Transverse colon (tissue), 4 donors: ENCODE results near the gene TFCP2L1. TPM values are rescaled to one million over a fixed set of nuclear protein-coding genes. Genes with fewer than 3 reads are reported as not detected.

Experiments used
- DNase-seq: peaks from one replicate; pipeline ENCODE4 v3.0.0-alpha.2; 2019
- H3K27ac ChIP-seq, 4 donors: fragments of 200-600 bp; sonication (generic); 2 replicates each; pipeline ENCODE4 v1.5.1; 2016 to 2018; ENCODE audit warnings: inconsistent platforms in 4 of 4
- H3K27me3 ChIP-seq: fragments of 200-600 bp; sonication (generic); 2 replicates; pipeline ENCODE4 v1.5.1; 2017; ENCODE audit warnings: inconsistent platforms
- H3K36me3 ChIP-seq, 4 donors: fragments of 200-600 bp; sonication (generic); 2 replicates each; pipeline ENCODE4 v1.5.1; 2017 to 2019; ENCODE audit warnings: inconsistent platforms in 4 of 4
- H3K4me1 ChIP-seq, 4 donors: fragments of 200-600 bp; sonication (generic); 2 replicates each; pipeline ENCODE4 v1.5.1; 2017 to 2020; ENCODE audit warnings: inconsistent platforms in 4 of 4
- H3K4me3 ChIP-seq, 4 donors: fragments of 200-600 bp; sonication (generic); 1 replicate in 1 of 4; 2 replicates in 3 of 4; pipeline versions ENCODE4 v1.5.1 to v1.6.1; 2017 to 2019; ENCODE audit warnings: inconsistent platforms in 4 of 4
- H3K9me3 ChIP-seq, 2 donors: fragments of 200-600 bp; sonication (generic); 2 replicates each; pipeline ENCODE4 v1.5.1; 2017 to 2019; ENCODE audit warnings: inconsistent platforms in 2 of 2
- CTCF ChIP-seq, 5 experiments: fragments of 200-600 bp in 3 of 5; fragments of 450-650 bp in 2 of 5; sonication (generic) in 3 of 5; IDR thresholded peaks; 1 replicate in 2 of 5; 2 replicates in 3 of 5; pipeline ENCODE4 v1.5.1; 2016 to 2017; ENCODE audit warnings: antibody characterized with exemption in 5 of 5, inconsistent platforms in 3 of 5, mild to moderate bottlenecking in 2 of 5, moderate library complexity in 1 of 5
- EP300 ChIP-seq: sonication (generic); formaldehyde crosslinking; IDR thresholded peaks from one replicate; pipeline ENCODE4 v1.6.1; 2017; ENCODE audit warnings: antibody characterized with exemption, low read depth
- POLR2A ChIP-seq: fragments of 450-650 bp; IDR thresholded peaks from one replicate; pipeline ENCODE4 v1.6.1; 2016; ENCODE audit warnings: antibody characterized with exemption, mild to moderate bottlenecking, moderate library complexity
- POLR2AphosphoS5 ChIP-seq, 3 donors: sonication (generic); formaldehyde crosslinking; IDR thresholded peaks; one replicate each; pipeline ENCODE4 v1.6.1; 2016; ENCODE audit warnings: antibody characterized with exemption in 3 of 3
- WGBS, 2 donors: methylation state at CpG; one replicate each; pipeline ENCODE4 v1.1.5; 2018; ENCODE audit warnings: low coverage in 1 of 2; 5-methylcytosine and 5-hydroxymethylcytosine counted together
- in situ Hi-C, 4 donors: fragments of 200-750 bp; cut with MboI; loops; one replicate each; pipeline versions ENCODE4 v1.15.0 to v1.15.1; 2017; ENCODE audit warnings: low sequenced_read_pairs in 3 of 4, low pct_ligation_motif_present in 1 of 4, low pct_unique_long_range_greater_than_20kb in 1 of 4
- intact Hi-C: fragments of 100-400 bp; cut with DNase I; formaldehyde crosslinking; loops from one replicate; pipeline ENCODE4 v1.15.1; 2023; ENCODE audit warnings: low total_unique reads
- total RNA-seq, 4 donors: library from RNA; depleted of rRNA; stranded (reverse); fragments of >200 nt; gene quantifications; one replicate each; pipeline ENCODE4 v1.1.0, GENCODE V29; 2016

TFCP2L1 gene
- total RNA-seq, 4 donors from 2014 or later: 52.7 to 167 (median 146) TPM

DNA sequence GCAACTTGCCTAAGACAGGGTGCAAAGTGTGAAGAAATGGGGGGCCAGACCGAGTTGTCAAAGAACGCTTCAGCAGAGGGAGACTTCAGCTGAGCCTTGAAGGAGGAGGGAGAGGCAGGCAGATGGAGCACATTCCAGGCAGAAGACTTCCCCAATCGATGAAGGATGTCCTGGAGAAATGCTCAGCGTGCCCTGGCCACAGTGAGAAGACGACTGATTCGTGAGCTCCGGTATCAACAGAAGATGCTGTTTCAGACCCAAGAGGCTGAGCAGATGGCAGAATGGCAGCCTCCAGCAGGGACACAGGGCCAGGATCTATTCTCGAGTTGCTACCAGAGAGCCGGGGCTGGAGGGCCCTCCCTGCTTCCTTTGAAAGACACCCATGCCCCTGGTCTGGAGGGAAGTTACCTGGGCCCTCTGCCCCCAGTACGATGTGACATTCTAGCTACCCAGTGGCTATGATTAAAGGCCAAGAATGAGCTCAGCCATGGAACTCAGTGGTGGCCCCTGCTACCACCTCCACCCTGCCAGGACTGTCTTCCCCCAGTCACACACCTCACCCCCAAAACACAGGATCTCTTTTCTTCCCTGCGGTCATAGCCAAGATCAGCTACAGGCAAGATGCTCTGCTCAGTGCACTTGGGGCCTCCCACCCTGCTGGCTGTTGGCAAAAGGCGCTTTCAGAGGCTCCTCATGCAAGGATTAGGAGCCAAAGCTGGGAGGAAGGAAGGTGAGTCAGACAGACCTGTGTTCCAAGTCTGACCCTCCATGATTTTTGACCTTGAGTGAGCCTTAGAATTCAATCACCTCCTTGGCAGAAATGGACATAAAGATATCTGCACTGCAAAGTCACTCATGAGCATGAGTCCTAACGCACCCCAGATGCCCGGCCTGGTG lies 84.3 kb downstream of the TFCP2L1 start:
- intact Hi-C loops (no loop called here), in situ Hi-C loops (no loop called here)
- Histone ChIP-seq H3K9me3 (no peaks in the 10 kb centered on the region), H3K27me3 (no peaks in the 10 kb centered on the region), H3K36me3 (no peaks in the 10 kb centered on the region), H3K4me1 (peaks cover 11 to 43% (median 31%) of the 10 kb centered on the region in 4 donors), H3K27ac (no peak overlapping the region), H3K4me3 (no peak overlapping the region)
- WGBS, 2 donors: 89 to 90% methylated on average over 4 to 14 of the region's 14 CpGs
- TF ChIP-seq EP300 (no peak), POLR2A (no peak), CTCF (IDR thresholded peaks at IDR 0.05) (no peak), POLR2AphosphoS5 (IDR thresholded peaks at IDR 0.05) (no peak)
- DNase-seq: no peak

GRCh38 chr2:121200011-121200347 lies 85.0 kb downstream of the TFCP2L1 start:
- no peak overlapping the region for H3K27ac ChIP-seq

GRCh38 chr2:121199281-121200010 lies 85.6 kb downstream of the TFCP2L1 start:
- WGBS, 2 donors: 80 to 86% methylated on average over 1 to 10 of the region's 10 CpGs

More at GRCh38 chr2:121200011-121200347, 85.0 kb downstream of the TFCP2L1 start:
- H3K27me3 ChIP-seq: no peaks in the 10 kb centered on the region
- peaks cover 11 to 43% (median 31%) of the 10 kb centered on the region in 4 donors for H3K4me1 ChIP-seq
- no peak overlapping the region for H3K4me3 ChIP-seq
- TF ChIP-seq POLR2A (no peak), EP300 (no peak)
- DNase-seq: no peak
- H3K9me3 ChIP-seq: no peaks in the 10 kb centered on the region
- intact Hi-C loops: no loop called here
- no peaks in the 10 kb centered on the region for H3K36me3 ChIP-seq
- 82 to 83% methylated on average over 4 to 8 of the region's 8 CpGs for whole genome bisulfite sequencing, 2 donors
- in situ Hi-C loops: no loop called here

GRCh38 chr2:121197369-121198091 lies 87.5 kb downstream of the TFCP2L1 start:
- no peaks in the 10 kb centered on the region for H3K36me3 ChIP-seq
- H3K27me3 ChIP-seq: no peaks in the 10 kb centered on the region
- TF ChIP-seq CTCF (IDR thresholded peaks at IDR 0.05) (no peak), POLR2AphosphoS5 (IDR thresholded peaks at IDR 0.05) (peak in 2 of 3 donors; percentile 77 to 81), POLR2A (peak; percentile 8), EP300 (peak; percentile 90)
- in situ Hi-C loops: no loop called here
- WGBS, 2 donors: 59 to 67% methylated on average over 3 to 19 of the region's 19 CpGs
- H3K4me1 ChIP-seq: peaks cover 9 to 26% (median 15%) of the 10 kb centered on the region in 4 donors
- peak; percentile 73 for DNase-seq
- H3K4me3 ChIP-seq: no peak overlapping the region
- intact Hi-C loops: no loop called here
- H3K9me3 ChIP-seq: no peaks in the 10 kb centered on the region
- peak overlapping the region; percentile 72 to 85 (median 78) for H3K27ac ChIP-seq

More at GRCh38 chr2:121199281-121200010, 85.6 kb downstream of the TFCP2L1 start:
- Histone ChIP-seq H3K36me3 (no peaks in the 10 kb centered on the region), H3K4me1 (peaks cover 11 to 43% (median 31%) of the 10 kb centered on the region in 4 donors), H3K4me3 (no peak overlapping the region), H3K27me3 (no peaks in the 10 kb centered on the region), H3K27ac (no peak overlapping the region), H3K9me3 (no peaks in the 10 kb centered on the region)
- intact Hi-C loops (no loop called here), in situ Hi-C loops (no loop called here)
- TF ChIP-seq CTCF (IDR thresholded peaks at IDR 0.05) (no peak), POLR2AphosphoS5 (IDR thresholded peaks at IDR 0.05) (no peak), EP300 (no peak), POLR2A (no peak)
- no peak for DNase-seq
